ENCODE results near the gene RNF168. TPM values are rescaled to one million over a fixed set of nuclear protein-coding genes. Genes with fewer than 3 reads are reported as not detected.

Gene RNF168
- total and polyA plus RNA-seq, 4 donors, result 7.2 to 25.7 (median 13.0) TPM

GRCh38 chr3:196419386-196419785, 84.2 kb downstream of the RNF168 start:
- no peak for DNase-seq
- ATAC-seq (ENCODE audit: insufficient read depth, low FRiP score), result no peak

More at GRCh38 chr3:196419386-196419785, 84.2 kb downstream of the RNF168 start:
- H3K27me3 ChIP-seq (ENCODE audit: control insufficient read depth in 3 of 3, insufficient read depth in 3 of 3, low read length in 2 of 3), result no peaks in the 10 kb centered on the region
- H3K4me3 ChIP-seq, result no peak overlapping the region
- H3K9me3 ChIP-seq (ENCODE audit: control insufficient read depth in 4 of 4, insufficient read depth in 3 of 4, low read length in 3 of 4), result peaks cover 0 to 2% (median 0%) of the 10 kb centered on the region in 4 donors
- H3K4me1 ChIP-seq (ENCODE audit: control insufficient read depth in 5 of 5, insufficient read depth in 5 of 5, low read length in 5 of 5), result peaks cover 0 to 33% (median 10%) of the 10 kb centered on the region in 5 donors
- 91 to 98% methylated on average over 6 of the region's 6 CpGs for WGBS, 2 donors
- H3K9ac ChIP-seq (ENCODE audit: insufficient read depth in 1 of 2, low read length in 2 of 2), result no peak overlapping the region
- H3K27ac ChIP-seq (ENCODE audit: low read depth in 1 of 2, low read length in 1 of 2), result peak overlapping the region in 1 of 2 donors; percentile 5
- no peaks in the 10 kb centered on the region for H3K36me3 ChIP-seq (ENCODE audit: control insufficient read depth in 4 of 4, insufficient read depth in 4 of 4, low read length in 4 of 4)
- TF ChIP-seq CTCF (IDR thresholded peaks at IDR 0.05; ENCODE audit: control extremely low read depth, extremely low read depth), result no peak

Small RNAs within 50 kb of the gene (small RNA-seq; reads per million reads assigned to genes)
- gene AC083822.1 (ENCODE audit: low replicate concordance) (not detected), gene AC117490.1 (ENCODE audit: low replicate concordance) (not detected), gene RPS29P3 (ENCODE audit: low replicate concordance) (0.08 reads per million)

Other genes starting within 250 kb of the RNF168 start
- gene PCYT1A, start 216.0 kb downstream of the RNF168 start, total RNA-seq, result 10 to 100 TPM; 42.5 to 67.4 TPM
- gene PCYT1A, start 216.0 kb downstream of the RNF168 start, polyA plus RNA-seq, result 10 to 100 TPM; 21.2 to 42.8 TPM
- 10 to 100 TPM in 1 of 2 donors, 1 to 10 TPM in 1; 2.5 to 12.7 TPM for gene DYNLT2B, start 185.5 kb downstream of the RNF168 start, total RNA-seq
- 10 to 100 TPM; 14.7 to 22.4 TPM for gene DYNLT2B, start 185.5 kb downstream of the RNF168 start, polyA plus RNA-seq
- gene TM4SF19, start 165.4 kb downstream of the RNF168 start, total RNA-seq, result 1 to 10 TPM in 1 of 2 donors, not detected in 1; 7.5 TPM
- gene TM4SF19, start 165.4 kb downstream of the RNF168 start, polyA plus RNA-seq, result 1 to 10 TPM; 3.5 to 9.8 TPM
- gene UBXN7, start 71.3 kb downstream of the RNF168 start, total RNA-seq, result 10 to 100 TPM; 36.0 to 45.8 TPM
- 10 to 100 TPM in 1 of 2 donors, 1 to 10 TPM in 1; 5.2 to 14.7 TPM for gene UBXN7, start 71.3 kb downstream of the RNF168 start, polyA plus RNA-seq
- gene SMCO1, start 11.6 kb upstream of the RNF168 start, total RNA-seq, result not detected
- not detected for gene SMCO1, start 11.6 kb upstream of the RNF168 start, polyA plus RNA-seq
- 1 to 10 TPM; 6.3 to 9.5 TPM for gene WDR53, start 64.8 kb upstream of the RNF168 start, total RNA-seq
- gene WDR53, start 64.8 kb upstream of the RNF168 start, polyA plus RNA-seq, result 10 to 100 TPM in 1 of 2 donors, 1 to 10 TPM in 1; 9.5 to 17.4 TPM
- 10 to 100 TPM in 1 of 2 donors, 1 to 10 TPM in 1; 7.0 to 10.2 TPM for gene FBXO45, start 64.9 kb upstream of the RNF168 start, total RNA-seq
- gene FBXO45, start 64.9 kb upstream of the RNF168 start, polyA plus RNA-seq, result 1 to 10 TPM; 3.7 to 4.8 TPM
- gene NRROS, start 135.9 kb upstream of the RNF168 start, total RNA-seq, result 10 to 100 TPM in 1 of 2 donors, 1 to 10 TPM in 1; 9.7 to 17.6 TPM
- gene NRROS, start 135.9 kb upstream of the RNF168 start, polyA plus RNA-seq, result 10 to 100 TPM in 1 of 2 donors, 1 to 10 TPM in 1; 6.6 to 16.3 TPM
- 1 to 10 TPM; 3.1 to 4.3 TPM for gene CEP19, start 208.5 kb upstream of the RNF168 start, total RNA-seq
- gene CEP19, start 208.5 kb upstream of the RNF168 start, polyA plus RNA-seq, result 1 to 10 TPM in 1 of 2 donors, under 1 TPM in 1; 0.93 to 1.7 TPM
- gene PIGX, start 208.6 kb upstream of the RNF168 start, total RNA-seq, result 10 to 100 TPM; 20.3 to 20.4 TPM
- gene PIGX, start 208.6 kb upstream of the RNF168 start, polyA plus RNA-seq, result 10 to 100 TPM in 1 of 2 donors, 1 to 10 TPM in 1; 8.4 to 10.7 TPM
- gene PAK2, start 236.1 kb upstream of the RNF168 start, total RNA-seq, result 10 to 100 TPM; 69.6 to 81.4 TPM
- 10 to 100 TPM; 23.7 to 40.6 TPM for gene PAK2, start 236.1 kb upstream of the RNF168 start, polyA plus RNA-seq

Measured in lung (tissue), 13 donors.